HepG2 (cell line): ENCODE results near the gene NPAS2. TPM values are rescaled to one million over a fixed set of nuclear protein-coding genes. Genes with fewer than 3 reads are reported as not detected.

Experiments
- AHR ChIP-seq: IDR thresholded peaks from 2 replicates; pipeline ENCODE4 v1.6.1; 2018; ENCODE audit warnings: missing genetic modification reagents, missing compliant biosample characterization
- ASH2L ChIP-seq: fragments of 300-600, 200-600 bp; sonication (generic); IDR thresholded peaks from 2 replicates; pipeline ENCODE4 v1.7.0; 2017; ENCODE audit warnings: low read depth, mild to moderate bottlenecking, moderate library complexity, mixed read lengths, low read length; ENCODE audit not compliant: insufficient read length
- ATF7-NPFF ChIP-seq: sonication (generic); formaldehyde crosslinking; IDR thresholded peaks from 2 replicates; pipeline ENCODE4 v1.8.1; 2023; ENCODE audit warnings: mild to moderate bottlenecking, low read depth, missing genetic modification reagents, moderate library complexity
- DNMT1 ChIP-seq: sonication (generic); formaldehyde crosslinking; IDR thresholded peaks from 2 replicates; pipeline ENCODE4 v1.5.1; 2020; ENCODE audit warnings: mild to moderate bottlenecking, missing genetic modification reagents
- GLI4 ChIP-seq: sonication (generic); formaldehyde crosslinking; IDR thresholded peaks from 2 replicates; pipeline ENCODE4 v1.5.1; 2020; ENCODE audit warnings: missing genetic modification reagents, mild to moderate bottlenecking, moderate library complexity, borderline replicate concordance
- HOXA7 ChIP-seq: sonication (generic); formaldehyde crosslinking; IDR thresholded peaks from 2 replicates; pipeline ENCODE4 v1.8.1; 2022; ENCODE audit warnings: mild to moderate bottlenecking, missing genetic modification reagents, moderate library complexity
- MIER2 ChIP-seq: IDR thresholded peaks from 2 replicates; pipeline ENCODE4 v1.6.1; 2016; ENCODE audit warnings: missing biosample characterization, missing genetic modification reagents
- MTERF4 ChIP-seq: sonication (generic); formaldehyde crosslinking; IDR thresholded peaks from 2 replicates; pipeline ENCODE4 v1.8.0; 2023; ENCODE audit warnings: mild to moderate bottlenecking, missing genetic modification reagents
- NR0B2 ChIP-seq: sonication (generic); formaldehyde crosslinking; IDR thresholded peaks from 2 replicates; pipeline ENCODE4 v1.4.0; 2020; ENCODE audit warnings: mild to moderate bottlenecking, missing genetic modification reagents
- PBX3 ChIP-seq: sonication (generic); formaldehyde crosslinking; IDR thresholded peaks from 2 replicates; pipeline ENCODE4 v1.8.1; 2023; ENCODE audit warnings: missing genetic modification reagents, inconsistent platforms, borderline replicate concordance
- PHB2 ChIP-seq: fragments of 450-650 bp; IDR thresholded peaks from 2 replicates; pipeline ENCODE4 v1.6.1; 2018; ENCODE audit not compliant: partially characterized antibody
- POGK ChIP-seq: sonication (generic); formaldehyde crosslinking; conservative IDR thresholded peaks from 2 replicates; pipeline ENCODE4 v1.8.0; 2022; ENCODE audit warnings: mild to moderate bottlenecking, moderate library complexity, missing genetic modification reagents
- RBM22 ChIP-seq: fragments of 200-400 bp; formaldehyde crosslinking; optimal IDR thresholded peaks from 2 replicates; pipeline ENCODE3; 2017; ENCODE audit warnings: mild to moderate bottlenecking, low read length, moderate library complexity
- RNF2 ChIP-seq: fragments of 450-650 bp; conservative IDR thresholded peaks from 2 replicates; pipeline ENCODE4 v1.6.1; 2016; ENCODE audit warnings: low read depth
- RXRB ChIP-seq: IDR thresholded peaks from 2 replicates; pipeline ENCODE4 v1.6.1; 2016; ENCODE audit warnings: borderline replicate concordance, missing genetic modification reagents, missing compliant biosample characterization
- SATB2 ChIP-seq: sonication (generic); formaldehyde crosslinking; IDR thresholded peaks from 2 replicates; pipeline ENCODE4 v1.5.0; 2020; ENCODE audit warnings: missing genetic modification reagents
- SNAPC2 ChIP-seq: sonication (generic); formaldehyde crosslinking; IDR thresholded peaks from 2 replicates; pipeline ENCODE4 v1.8.1; 2022; ENCODE audit warnings: mild to moderate bottlenecking, missing genetic modification reagents
- TAF1 ChIP-seq: sonication (generic); formaldehyde crosslinking; IDR thresholded peaks from 2 replicates; pipeline ENCODE4 v1.4.0; 2020; ENCODE audit warnings: missing genetic modification reagents
- U2AF2 ChIP-seq: fragments of 200-400 bp; formaldehyde crosslinking; IDR thresholded peaks from 2 replicates; pipeline ENCODE4 v1.6.1; 2017; ENCODE audit warnings: low read depth, mild to moderate bottlenecking, low read length
- ZNF136 ChIP-seq: sonication (generic); formaldehyde crosslinking; IDR thresholded peaks from 2 replicates; pipeline ENCODE4 v1.8.1; 2022; ENCODE audit warnings: low read depth, mild to moderate bottlenecking, moderate library complexity, missing genetic modification reagents
- ZNF264 ChIP-seq: sonication (generic); formaldehyde crosslinking; IDR thresholded peaks from 2 replicates; pipeline ENCODE4 v1.4.0; 2020; ENCODE audit warnings: missing genetic modification reagents
- ZNF44 ChIP-seq: sonication (generic); formaldehyde crosslinking; IDR thresholded peaks from 2 replicates; pipeline ENCODE4 v1.5.1; 2020; ENCODE audit warnings: mild to moderate bottlenecking, missing genetic modification reagents
- ZNF678 ChIP-seq: sonication (generic); formaldehyde crosslinking; IDR thresholded peaks from 2 replicates; pipeline ENCODE4 v1.4.0; 2020; ENCODE audit warnings: mild to moderate bottlenecking, missing genetic modification reagents
- ZNF713 ChIP-seq: sonication (generic); formaldehyde crosslinking; IDR thresholded peaks from 2 replicates; pipeline ENCODE4 v1.4.0; 2020; ENCODE audit warnings: mild to moderate bottlenecking, missing genetic modification reagents
- ZNF780A ChIP-seq: sonication (generic); formaldehyde crosslinking; IDR thresholded peaks from 2 replicates; pipeline ENCODE4 v1.8.0; 2022; ENCODE audit warnings: mild to moderate bottlenecking, missing genetic modification reagents, moderate library complexity
- ZNF782 ChIP-seq: sonication (generic); formaldehyde crosslinking; IDR thresholded peaks from 2 replicates; pipeline ENCODE4 v1.4.0; 2020; ENCODE audit warnings: missing genetic modification reagents, mild to moderate bottlenecking, borderline replicate concordance
- ZSCAN29 ChIP-seq: sonication (generic); formaldehyde crosslinking; conservative IDR thresholded peaks from 2 replicates; pipeline ENCODE4 v1.4.0; 2020; ENCODE audit warnings: mild to moderate bottlenecking, missing genetic modification reagents
- polyA plus RNA-seq, 8 experiments: library from polyadenylated mRNA; depleted of rRNA in 3 of 8; stranded (reverse) in 7 of 8; unstranded in 1 of 8; fragments of >200 nt; fragmentation: Illumina TruSeq in 4 of 8; extraction: Trizol in 4 of 8; gene quantifications; 2 replicates each; pipeline versions ENCODE4 v1.2.1 to v1.2.3, GENCODE V29; 2011 to 2016; ENCODE audit warnings: low read depth in 4 of 8, missing spikeins in 1 of 8, mixed read lengths in 1 of 8; ENCODE audit not compliant: insufficient read depth in 1 of 8
- total RNA-seq, 5 experiments: library from RNA; depleted of rRNA; stranded (reverse); fragments of >200 nt; fragmentation: Illumina TruSeq; extraction: Trizol; gene quantifications; 2 replicates each; pipeline ENCODE4 v1.2.3, GENCODE V29; 2016; ENCODE audit warnings: low read depth in 1 of 5

The NPAS2 gene
- total and polyA plus RNA-seq, 2 of the 13 experiments (the other 11 are each of a cell fraction or from before 2014, with no cell fraction given), result 14.8 to 37.5 TPM

GRCh38 chr2:101007415-101008345, 187.7 kb downstream of the NPAS2 start (continued):
- TF ChIP-seq POGK (CRISPR knock-in tag) (no peak), SATB2 (no peak), ATF7-NPFF (CRISPR knock-in tag) (no peak), DNMT1 (CRISPR knock-in tag) (no peak), ZNF782 (CRISPR knock-in tag) (no peak), AHR (CRISPR knock-in tag) (no peak), RNF2 (no peak), ZNF136 (no peak), MTERF4 (CRISPR knock-in tag) (no peak), RXRB (CRISPR knock-in tag) (no peak), ZNF264 (CRISPR knock-in tag) (no peak), TAF1 (no peak), NR0B2 (0 out of 2 replicates have a peak, but pooled peaks have one; percentile 36), ZNF44 (no peak), ASH2L (no peak), GLI4 (no peak), SNAPC2 (CRISPR knock-in tag) (no peak), HOXA7 (CRISPR knock-in tag) (no peak), ZNF678 (CRISPR knock-in tag) (no peak), MIER2 (CRISPR knock-in tag) (0 out of 2 replicates have a peak, but pooled peaks have one; percentile 22), ZSCAN29 (CRISPR knock-in tag) (0 out of 2 replicates have a peak, but pooled peaks have one; percentile 28), RBM22 (peak; percentile 99), ZNF780A (CRISPR knock-in tag) (no peak), PBX3 (no peak), U2AF2 (no peak), ZNF713 (no peak), PHB2 (no peak)
